HAP-1 (cell line): ENCODE measurements around the gene FGFR3.
"Not testable (repeated sequence)": the region's sequence is repeated elsewhere in the genome, so short reads cannot be mapped to it uniquely, and the experiment has no call there.

Source experiments
- DNase-seq, 2 experiments: peaks; one replicate each; pipeline ENCODE4 v3.0.0-alpha.2; 2016 to 2020; ENCODE audit warnings: low spot score in 2 of 2
- H3K27me3 ChIP-seq: fragments of 250-450 bp; sonication (Bioruptor Pico); 2 replicates; pipeline ENCODE4 v1.5.1; 2020; ENCODE audit warnings: low read depth, mild to moderate bottlenecking, moderate library complexity
- H3K36me3 ChIP-seq: fragments of 250-450 bp; sonication (Bioruptor Pico); replicated peaks from 2 replicates; pipeline ENCODE4 v1.5.1; 2020; ENCODE audit warnings: mild to moderate bottlenecking
- H3K4me1 ChIP-seq: fragments of 250-450 bp; sonication (Bioruptor Pico); 2 replicates; pipeline ENCODE4 v1.5.1; 2020; ENCODE audit warnings: mild to moderate bottlenecking
- H3K4me3 ChIP-seq: fragments of 250-450 bp; sonication (Bioruptor Pico); 2 replicates; pipeline ENCODE4 v1.5.1; 2020; ENCODE audit warnings: mild to moderate bottlenecking, moderate library complexity
- H3K9me3 ChIP-seq: fragments of 250-450 bp; sonication (Bioruptor Pico); 2 replicates; pipeline ENCODE4 v1.5.1; 2020; ENCODE audit warnings: mild to moderate bottlenecking, moderate library complexity
- in situ Hi-C: fragments of 300-500 bp; cut with MboI; formaldehyde crosslinking; loops from 3 replicates; pipeline ENCODE4 v1.14.3; 2020; ENCODE audit warnings: low sequenced_read_pairs, inconsistent platforms, mixed read lengths

The FGFR3 gene

GRCh38 chr4:1841201-1841886, 48.3 kb downstream of the FGFR3 start:
- DNase-seq = no peak
- in situ Hi-C loops = no loop called here
- no peaks in the 10 kb centered on the region for H3K4me1 ChIP-seq
- H3K27me3 ChIP-seq = no peaks in the 10 kb centered on the region
- no peaks in the 10 kb centered on the region for H3K9me3 ChIP-seq
- H3K4me3 ChIP-seq = no peak overlapping the region
- peaks cover 80% of the 10 kb centered on the region for H3K36me3 ChIP-seq

- DNase-seq = no peak
- peaks cover 80% of the 10 kb centered on the region for H3K36me3 ChIP-seq
- no peaks in the 10 kb centered on the region for H3K9me3 ChIP-seq
- H3K4me3 ChIP-seq = no peak overlapping the region
- no peaks in the 10 kb centered on the region for H3K27me3 ChIP-seq
- no peaks in the 10 kb centered on the region for H3K4me1 ChIP-seq
- in situ Hi-C loops = no loop called here
Observed at GRCh38 chr4:1841887-1842210, 48.8 kb downstream of the FGFR3 start.

- no peaks in the 10 kb centered on the region for H3K27me3 ChIP-seq
- no peak for DNase-seq
- no peak overlapping the region for H3K4me3 ChIP-seq
- H3K36me3 ChIP-seq = peaks cover 82% of the 10 kb centered on the region
- H3K4me1 ChIP-seq = no peaks in the 10 kb centered on the region
- in situ Hi-C loops = no loop called here
- no peaks in the 10 kb centered on the region for H3K9me3 ChIP-seq
Observed at GRCh38 chr4:1842339-1842895, 49.3 kb downstream of the FGFR3 start.

GRCh38 chr4:1842993-1843448, 49.9 kb downstream of the FGFR3 start:
- DNase-seq = no peak
- peaks cover 80% of the 10 kb centered on the region for H3K36me3 ChIP-seq
- in situ Hi-C loops = no loop called here
- no peaks in the 10 kb centered on the region for H3K9me3 ChIP-seq
- H3K4me3 ChIP-seq = no peak overlapping the region
- no peaks in the 10 kb centered on the region for H3K4me1 ChIP-seq
- no peaks in the 10 kb centered on the region for H3K27me3 ChIP-seq

GRCh38 chr4:1843852-1844251, 50.8 kb downstream of the FGFR3 start:
- Histone ChIP-seq H3K9me3 (no peaks in the 10 kb centered on the region), H3K27me3 (no peaks in the 10 kb centered on the region), H3K4me1 (no peaks in the 10 kb centered on the region), H3K36me3 (peaks cover 74% of the 10 kb centered on the region), H3K4me3 (no peak overlapping the region)
- in situ Hi-C loops = no loop called here
- no peak for DNase-seq

GRCh38 chr4:1844618-1845017, 51.5 kb downstream of the FGFR3 start:
- in situ Hi-C loops, H3K4me3 ChIP-seq, H3K4me1 ChIP-seq, H3K27me3 ChIP-seq, H3K9me3 ChIP-seq, DNase-seq: not testable (repeated sequence)
- H3K36me3 ChIP-seq = peaks cover 69% of the 10 kb centered on the region

GRCh38 chr4:1846580-1846979, 53.5 kb downstream of the FGFR3 start:
- H3K9me3 ChIP-seq = no peaks in the 10 kb centered on the region
- in situ Hi-C loops = no loop called here
- peaks cover 52% of the 10 kb centered on the region for H3K36me3 ChIP-seq
- no peak overlapping the region for H3K4me3 ChIP-seq
- H3K4me1 ChIP-seq = no peaks in the 10 kb centered on the region
- DNase-seq = no peak
- no peaks in the 10 kb centered on the region for H3K27me3 ChIP-seq

- H3K4me3 ChIP-seq = no peak overlapping the region
- H3K36me3 ChIP-seq = peaks cover 31% of the 10 kb centered on the region
- in situ Hi-C loops = no loop called here
Observed at GRCh38 chr4:1850276-1850675, 57.2 kb downstream of the FGFR3 start.

GRCh38 chr4:1851160-1851559, 58.1 kb downstream of the FGFR3 start:
- no peak for DNase-seq
- H3K27me3 ChIP-seq = no peaks in the 10 kb centered on the region
- in situ Hi-C loops = no loop called here
- H3K9me3 ChIP-seq = no peaks in the 10 kb centered on the region
- H3K4me3 ChIP-seq = no peak overlapping the region
- peaks cover 3% of the 10 kb centered on the region; the same call in 1 of the 2 replicates for H3K4me1 ChIP-seq
- H3K36me3 ChIP-seq = peaks cover 30% of the 10 kb centered on the region

More at GRCh38 chr4:1850276-1850675, 57.2 kb downstream of the FGFR3 start:
- H3K4me1 ChIP-seq = peaks cover 3% of the 10 kb centered on the region; the same call in 1 of the 2 replicates
- H3K9me3 ChIP-seq = no peaks in the 10 kb centered on the region
- H3K27me3 ChIP-seq = no peaks in the 10 kb centered on the region
- no peak for DNase-seq

- no peak for DNase-seq
- H3K4me1 ChIP-seq = peaks cover 3% of the 10 kb centered on the region; the same call in 1 of the 2 replicates
- in situ Hi-C loops = no loop called here
Observed at GRCh38 chr4:1851575-1852410, 58.7 kb downstream of the FGFR3 start.

GRCh38 chr4:1852904-1853623, 60.0 kb downstream of the FGFR3 start:
- Histone ChIP-seq H3K4me1 (peaks cover 3% of the 10 kb centered on the region; the same call in 1 of the 2 replicates), H3K36me3 (peaks cover 16% of the 10 kb centered on the region), H3K27me3 (no peaks in the 10 kb centered on the region), H3K9me3 (no peaks in the 10 kb centered on the region), H3K4me3 (no peak overlapping the region)
- in situ Hi-C loops = no loop called here
- DNase-seq = no peak

More at GRCh38 chr4:1851575-1852410, 58.7 kb downstream of the FGFR3 start:
- Histone ChIP-seq H3K27me3 (no peaks in the 10 kb centered on the region), H3K9me3 (no peaks in the 10 kb centered on the region), H3K36me3 (peaks cover 24% of the 10 kb centered on the region), H3K4me3 (no peak overlapping the region)

GRCh38 chr4:1854752-1855151, 61.7 kb downstream of the FGFR3 start:
- Histone ChIP-seq H3K4me1 (peaks cover 3% of the 10 kb centered on the region; the same call in 1 of the 2 replicates), H3K27me3 (no peaks in the 10 kb centered on the region), H3K36me3 (peaks cover 11% of the 10 kb centered on the region), H3K4me3 (peak overlapping the region; percentile 76), H3K9me3 (no peaks in the 10 kb centered on the region)
- in situ Hi-C loops = no loop called here
- DNase-seq = no peak

- H3K27me3 ChIP-seq = no peaks in the 10 kb centered on the region
- peak overlapping the region; percentile 76 for H3K4me3 ChIP-seq
- peaks cover 11% of the 10 kb centered on the region for H3K36me3 ChIP-seq
- peaks cover 3% of the 10 kb centered on the region; the same call in 1 of the 2 replicates for H3K4me1 ChIP-seq
- DNase-seq = no peak
- in situ Hi-C loops = no loop called here
- H3K9me3 ChIP-seq = no peaks in the 10 kb centered on the region
Observed at GRCh38 chr4:1855333-1856070, 62.4 kb downstream of the FGFR3 start.
